Cardiac muscle cell (in vitro differentiated cells and primary cell): Measurements from ENCODE around the gene UBE3C. TPM values are rescaled to one million over a fixed set of nuclear protein-coding genes. Genes with fewer than 3 reads are reported as not detected.
A peak's percentile ranks its signal among the peaks of the same experiment; 100 is the strongest.

ENCODE experiments used
- DNase-seq, 2 donors: peaks; one replicate each; pipeline versions ENCODE4 v3.0.0 to v3.0.0-alpha.2; 2010 to 2017; ENCODE audit warnings: low read depth in 1 of 2, low spot score in 1 of 2
- H3K27ac ChIP-seq: fragments of 200-600 bp; sonication (generic); 2 replicates; pipeline ENCODE4 v1.5.1; 2016
- H3K27me3 ChIP-seq: fragments of 200-600 bp; sonication (generic); 2 replicates; pipeline ENCODE4 v1.6.0; 2016; ENCODE audit warnings: control low read depth
- H3K36me3 ChIP-seq: fragments of 200-600 bp; sonication (generic); 2 replicates; pipeline ENCODE4 v1.5.1; 2016; ENCODE audit warnings: control low read depth
- H3K4me1 ChIP-seq: fragments of 200-600 bp; sonication (generic); 2 replicates; pipeline ENCODE4 v1.8.1; 2017; ENCODE audit warnings: low read depth, mild to moderate bottlenecking, mixed run types
- H3K4me3 ChIP-seq: fragments of 200-600 bp; sonication (generic); 2 replicates; pipeline ENCODE4 v1.5.1; 2016; ENCODE audit warnings: mild to moderate bottlenecking
- H3K9me3 ChIP-seq: fragments of 200-600 bp; sonication (generic); 2 replicates; pipeline ENCODE4 v1.5.1; 2017; ENCODE audit warnings: low read depth, mild to moderate bottlenecking, control low read depth
- polyA plus RNA-seq: library from polyadenylated mRNA; unstranded; fragments of >200 nt; fragmentation: Nextera tagmentation; extraction: Ambion mirVana; gene quantifications from 2 replicates; pipeline ENCODE4 v1.2.1, GENCODE V29; 2016
- total RNA-seq: library from RNA; depleted of rRNA; stranded (reverse); fragments of >200 nt; gene quantifications from 2 replicates; pipeline ENCODE4 v1.2.3, GENCODE V29; 2016
- TF ChIP-seq, protein P1 (sequence below): IDR thresholded peaks from 2 replicates; pipeline ENCODE4 v1.5.1; 2012; ENCODE audit warnings: low read depth, mild to moderate bottlenecking, low read length

UBE3C gene
- total and polyA plus RNA-seq, 2 experiments from 2014 or later = 24.4 to 33.1 TPM

DNA sequence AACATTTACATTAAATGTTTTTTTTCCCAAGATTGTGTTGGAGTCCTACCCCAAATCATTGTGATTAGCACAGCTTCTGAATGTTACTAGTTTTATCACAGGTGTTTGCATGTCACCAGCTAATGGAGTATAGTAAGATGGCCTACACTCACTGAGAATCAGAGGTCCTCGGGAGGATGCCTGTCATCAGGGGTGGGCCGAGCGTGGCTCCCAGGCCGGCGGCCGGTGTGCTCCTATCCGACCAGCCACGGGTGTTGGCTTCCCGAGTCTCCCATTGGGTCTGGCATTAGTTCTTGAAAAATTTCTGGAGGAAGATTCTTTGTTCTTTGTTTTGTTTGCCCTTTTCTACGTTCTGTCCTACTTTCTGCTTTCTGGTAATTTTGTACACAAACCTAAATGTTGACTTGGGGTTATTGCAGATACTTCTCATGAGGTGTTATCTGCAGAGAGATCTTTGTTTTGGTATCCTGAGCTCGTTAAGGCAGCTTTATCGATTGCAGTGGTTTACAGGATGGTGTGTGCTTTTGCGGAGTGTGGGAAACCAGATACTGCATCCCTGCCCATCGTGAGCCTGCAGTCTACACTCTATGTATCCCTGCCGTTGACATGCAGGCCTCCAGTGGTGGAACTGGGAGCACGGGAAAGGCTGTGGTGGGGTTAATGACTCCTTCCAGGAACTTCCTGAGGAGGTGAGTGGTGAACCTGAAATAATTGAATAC is 130.8 kb downstream of the UBE3C start:
- no peak overlapping the region for H3K27ac ChIP-seq
- H3K9me3 ChIP-seq = no peaks in the 10 kb centered on the region
- H3K4me3 ChIP-seq = no peak overlapping the region
- TF ChIP-seq, protein P1, sequence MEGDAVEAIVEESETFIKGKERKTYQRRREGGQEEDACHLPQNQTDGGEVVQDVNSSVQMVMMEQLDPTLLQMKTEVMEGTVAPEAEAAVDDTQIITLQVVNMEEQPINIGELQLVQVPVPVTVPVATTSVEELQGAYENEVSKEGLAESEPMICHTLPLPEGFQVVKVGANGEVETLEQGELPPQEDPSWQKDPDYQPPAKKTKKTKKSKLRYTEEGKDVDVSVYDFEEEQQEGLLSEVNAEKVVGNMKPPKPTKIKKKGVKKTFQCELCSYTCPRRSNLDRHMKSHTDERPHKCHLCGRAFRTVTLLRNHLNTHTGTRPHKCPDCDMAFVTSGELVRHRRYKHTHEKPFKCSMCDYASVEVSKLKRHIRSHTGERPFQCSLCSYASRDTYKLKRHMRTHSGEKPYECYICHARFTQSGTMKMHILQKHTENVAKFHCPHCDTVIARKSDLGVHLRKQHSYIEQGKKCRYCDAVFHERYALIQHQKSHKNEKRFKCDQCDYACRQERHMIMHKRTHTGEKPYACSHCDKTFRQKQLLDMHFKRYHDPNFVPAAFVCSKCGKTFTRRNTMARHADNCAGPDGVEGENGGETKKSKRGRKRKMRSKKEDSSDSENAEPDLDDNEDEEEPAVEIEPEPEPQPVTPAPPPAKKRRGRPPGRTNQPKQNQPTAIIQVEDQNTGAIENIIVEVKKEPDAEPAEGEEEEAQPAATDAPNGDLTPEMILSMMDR = no peak
- no peaks in the 10 kb centered on the region for H3K4me1 ChIP-seq
- no peaks in the 10 kb centered on the region for H3K27me3 ChIP-seq
- no peak for DNase-seq
- peaks cover 19% of the 10 kb centered on the region for H3K36me3 ChIP-seq

DNA sequence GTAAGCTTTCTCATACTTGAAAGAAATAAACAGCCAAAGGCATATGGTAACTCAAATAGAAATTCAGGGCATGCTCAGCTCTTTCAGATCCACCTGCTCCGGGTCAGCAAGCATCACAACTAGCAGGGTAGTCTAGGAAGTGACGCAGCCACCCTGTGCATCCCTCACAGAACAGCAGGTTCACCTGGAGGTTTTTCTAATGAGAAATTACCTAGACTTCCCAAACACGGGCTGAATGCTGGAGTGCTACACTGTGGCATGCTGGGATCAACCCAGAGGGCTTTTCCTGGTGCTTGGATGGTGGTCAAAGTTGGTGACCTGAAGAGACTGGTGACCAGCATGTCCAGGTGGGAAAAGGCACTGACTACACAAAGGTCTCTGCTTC is 131.3 kb downstream of the UBE3C start:
- no peak for DNase-seq
- Histone ChIP-seq H3K9me3 (no peaks in the 10 kb centered on the region), H3K27ac (no peak overlapping the region), H3K4me3 (no peak overlapping the region), H3K36me3 (peaks cover 19% of the 10 kb centered on the region), H3K27me3 (no peaks in the 10 kb centered on the region), H3K4me1 (no peaks in the 10 kb centered on the region)
- TF ChIP-seq, protein P1 = no peak

- H3K4me1 ChIP-seq = no peaks in the 10 kb centered on the region
- no peaks in the 10 kb centered on the region for H3K27me3 ChIP-seq
- no peak overlapping the region for H3K4me3 ChIP-seq
- H3K27ac ChIP-seq = no peak overlapping the region
- peaks cover 16% of the 10 kb centered on the region for H3K36me3 ChIP-seq
- TF ChIP-seq, protein P1 = no peak
- DNase-seq = no peak
- no peaks in the 10 kb centered on the region for H3K9me3 ChIP-seq
Measured at GRCh38 chr7:157271315-157271990, 132.7 kb downstream of the UBE3C start.

DNA sequence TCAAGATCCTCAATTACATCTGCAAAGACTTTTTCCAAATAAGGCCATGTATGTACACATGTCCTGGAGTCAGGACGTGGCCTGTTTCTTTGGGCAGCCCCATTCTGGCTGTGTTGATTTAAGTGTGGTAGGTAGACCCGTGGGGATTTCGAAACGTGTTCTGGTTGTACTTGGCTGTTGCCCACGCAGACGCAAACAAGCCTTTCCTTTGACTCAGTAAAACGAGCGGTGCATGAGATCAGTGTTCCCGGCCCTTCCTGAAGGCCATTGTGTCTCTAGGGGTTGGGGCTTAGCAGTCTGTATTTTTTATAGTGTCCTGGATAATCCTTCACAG is 133.2 kb downstream of the UBE3C start:
- Histone ChIP-seq H3K4me3 (no peak overlapping the region), H3K27ac (no peak overlapping the region), H3K36me3 (peaks cover 16% of the 10 kb centered on the region), H3K4me1 (no peaks in the 10 kb centered on the region), H3K27me3 (no peaks in the 10 kb centered on the region), H3K9me3 (no peaks in the 10 kb centered on the region)
- TF ChIP-seq, protein P1 = no peak
- peak in 1 of 2 donors; percentile 98 for DNase-seq

GRCh38 chr7:157272351-157273207 is 133.9 kb downstream of the UBE3C start:
- Histone ChIP-seq H3K9me3 (no peaks in the 10 kb centered on the region), H3K27me3 (no peaks in the 10 kb centered on the region), H3K36me3 (peaks cover 16% of the 10 kb centered on the region), H3K4me1 (no peaks in the 10 kb centered on the region), H3K27ac (no peak overlapping the region), H3K4me3 (no peak overlapping the region)
- TF ChIP-seq, protein P1 = no peak
- no peak for DNase-seq
